ENCODE measurements around the gene DGKG.

- TF ChIP-seq FOXA1 (IDR thresholded peaks at IDR 0.05) (no peak), NFRKB (IDR thresholded peaks at IDR 0.05) (no peak), FOXK2 (IDR thresholded peaks at IDR 0.05) (no peak), L3MBTL2 (conservative IDR thresholded peaks at IDR 0.05) (no peak), PKNOX1 (IDR thresholded peaks at IDR 0.05) (no peak), ZNF384 (IDR thresholded peaks at IDR 0.05) (no peak), SP1 (IDR thresholded peaks at IDR 0.05) (no peak), BHLHE40 (IDR thresholded peaks at IDR 0.05; ENCODE audit: borderline replicate concordance) (no peak)
These were observed 38.6 kb upstream of the DGKG start for GRCh38 chr3:186400662-186401061.
